Endothelial cell of umbilical vein (primary cell): ENCODE measurements around the gene ARHGAP22.

Source experiments
- EZH2 ChIP-seq: IDR thresholded peaks from 2 replicates; pipeline ENCODE4 v1.6.1; 2012; ENCODE audit warnings: borderline replicate concordance, low read depth, mild to moderate bottlenecking, moderate library complexity, low read length, inconsistent platforms; ENCODE audit not compliant: severe bottlenecking
- FOS ChIP-seq: IDR thresholded peaks from 2 replicates; pipeline ENCODE4 v1.6.1; 2011; ENCODE audit warnings: mild to moderate bottlenecking, low read length, moderate library complexity, borderline replicate concordance; ENCODE audit not compliant: insufficient read depth
- GATA2 ChIP-seq: IDR thresholded peaks from 2 replicates; pipeline ENCODE4 v1.7.0; 2011; ENCODE audit warnings: low read depth, mild to moderate bottlenecking, moderate library complexity, mixed read lengths, low read length; ENCODE audit not compliant: insufficient read length, insufficient read depth
- JUN ChIP-seq: IDR thresholded peaks from 2 replicates; pipeline ENCODE4 v1.6.1; 2011; ENCODE audit warnings: borderline replicate concordance, low read depth; ENCODE audit not compliant: insufficient read length, insufficient read depth
- MYC ChIP-seq: IDR thresholded peaks from one replicate; pipeline ENCODE4 v1.6.1; 2011; ENCODE audit warnings: mild to moderate bottlenecking, low read depth, low read length
- POLR2A ChIP-seq: IDR thresholded peaks from 2 replicates; pipeline ENCODE4 v1.6.1; 2012; ENCODE audit warnings: low read depth, mild to moderate bottlenecking, control low read depth, low read length
- POLR2AphosphoS5 ChIP-seq: IDR thresholded peaks from 2 replicates; pipeline ENCODE4 v1.6.1; 2012; ENCODE audit warnings: low read depth, mild to moderate bottlenecking, control low read depth, low read length, moderate library complexity; ENCODE audit not compliant: insufficient read depth
- TF ChIP-seq, protein P1 (sequence below), 2 donors: IDR thresholded peaks; 1 replicate in 1 of 2; 2 replicates in 1 of 2; pipeline ENCODE4 v1.5.1; 2011; ENCODE audit warnings: low read length in 2 of 2, mild to moderate bottlenecking in 2 of 2, moderate library complexity in 2 of 2, control low read depth in 1 of 2, inconsistent platforms in 1 of 2, low read depth in 1 of 2; ENCODE audit not compliant: insufficient read depth in 1 of 2; ENCODE audit errors: extremely low read depth in 1 of 2
- TF ChIP-seq, protein P2 (sequence below): IDR thresholded peaks from 2 replicates; pipeline ENCODE4 v1.6.1; 2011; ENCODE audit not compliant: insufficient read depth, insufficient read length

DNA sequence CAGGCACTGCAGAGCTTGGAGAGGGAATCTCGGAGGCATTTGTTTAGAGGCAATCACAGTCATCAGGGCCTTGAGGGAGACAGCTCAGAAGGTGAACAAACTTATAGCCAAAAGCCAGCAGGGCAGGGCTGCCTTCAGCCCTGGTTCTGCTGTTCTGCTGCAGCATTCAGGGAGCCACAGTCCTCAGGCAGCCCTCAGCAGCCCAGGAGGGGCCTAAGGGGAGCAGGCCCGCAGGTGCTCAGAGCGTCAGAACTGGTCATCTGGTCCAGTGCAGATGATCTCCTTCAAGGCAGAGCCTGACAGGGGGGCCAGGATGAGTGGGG is 84.7 kb downstream of the ARHGAP22 start:
- TF ChIP-seq, protein P1, sequence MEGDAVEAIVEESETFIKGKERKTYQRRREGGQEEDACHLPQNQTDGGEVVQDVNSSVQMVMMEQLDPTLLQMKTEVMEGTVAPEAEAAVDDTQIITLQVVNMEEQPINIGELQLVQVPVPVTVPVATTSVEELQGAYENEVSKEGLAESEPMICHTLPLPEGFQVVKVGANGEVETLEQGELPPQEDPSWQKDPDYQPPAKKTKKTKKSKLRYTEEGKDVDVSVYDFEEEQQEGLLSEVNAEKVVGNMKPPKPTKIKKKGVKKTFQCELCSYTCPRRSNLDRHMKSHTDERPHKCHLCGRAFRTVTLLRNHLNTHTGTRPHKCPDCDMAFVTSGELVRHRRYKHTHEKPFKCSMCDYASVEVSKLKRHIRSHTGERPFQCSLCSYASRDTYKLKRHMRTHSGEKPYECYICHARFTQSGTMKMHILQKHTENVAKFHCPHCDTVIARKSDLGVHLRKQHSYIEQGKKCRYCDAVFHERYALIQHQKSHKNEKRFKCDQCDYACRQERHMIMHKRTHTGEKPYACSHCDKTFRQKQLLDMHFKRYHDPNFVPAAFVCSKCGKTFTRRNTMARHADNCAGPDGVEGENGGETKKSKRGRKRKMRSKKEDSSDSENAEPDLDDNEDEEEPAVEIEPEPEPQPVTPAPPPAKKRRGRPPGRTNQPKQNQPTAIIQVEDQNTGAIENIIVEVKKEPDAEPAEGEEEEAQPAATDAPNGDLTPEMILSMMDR (IDR thresholded peaks at IDR 0.05; ENCODE audit: extremely low read depth in 1 of 2, insufficient read depth in 1 of 2, low read depth in 1 of 2, low read length in 2 of 2), result no peak
- TF ChIP-seq EZH2 (no peak), MYC (no peak), POLR2A (no peak), POLR2AphosphoS5 (no peak), JUN (no peak), FOS (no peak), GATA2 (no peak)
- TF ChIP-seq, protein P2, sequence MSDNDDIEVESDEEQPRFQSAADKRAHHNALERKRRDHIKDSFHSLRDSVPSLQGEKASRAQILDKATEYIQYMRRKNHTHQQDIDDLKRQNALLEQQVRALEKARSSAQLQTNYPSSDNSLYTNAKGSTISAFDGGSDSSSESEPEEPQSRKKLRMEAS, result no peak
